GM19455 (cell line): ENCODE data around the gene SYT8.

Experiments
- ATAC-seq: cut with Tn5 transposase; IDR thresholded peaks from one replicate; pipeline ENCODE4 v1.9.1; 2021; ENCODE audit not compliant: unreplicated experiment

The SYT8 gene

DNA sequence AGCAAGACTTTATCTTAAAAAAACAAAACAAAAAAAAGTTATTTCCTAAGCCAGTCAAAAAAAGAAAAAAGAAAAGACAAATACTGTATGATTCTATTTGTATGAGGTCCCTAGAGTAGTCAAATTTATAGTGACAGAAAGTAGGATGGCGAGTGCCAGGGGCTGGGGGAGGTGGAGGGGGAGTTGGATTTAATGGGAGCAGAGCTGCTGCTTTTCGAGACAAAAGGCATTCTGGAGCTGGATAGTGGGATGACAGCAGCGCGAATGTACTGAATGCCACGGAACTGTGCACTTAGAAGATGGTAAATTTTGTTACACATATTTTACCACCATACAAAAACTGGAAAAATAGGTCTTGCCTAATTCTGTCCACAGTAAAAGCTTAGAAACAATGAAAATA is 17.8 kb upstream of the SYT8 start:
- ATAC-seq, result no peak

DNA sequence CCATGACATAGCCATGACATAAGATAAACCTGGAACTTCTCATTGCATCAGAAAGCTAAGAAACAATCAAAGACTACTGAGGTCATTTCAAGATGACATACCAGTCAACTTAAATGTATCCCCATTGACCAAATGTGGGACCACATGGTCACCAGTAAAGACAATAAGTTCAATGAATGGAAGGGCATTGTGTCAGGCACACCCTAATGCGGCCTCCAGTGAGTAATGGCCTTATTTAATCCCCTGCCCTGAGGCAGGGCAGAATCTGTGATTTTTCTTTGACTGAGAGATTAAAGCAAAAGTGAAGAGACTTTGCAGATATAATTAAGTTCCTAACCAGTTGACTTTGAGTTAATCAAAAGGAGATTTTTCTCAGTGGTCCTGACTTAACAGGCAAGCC is 17.3 kb upstream of the SYT8 start:
- no peak for ATAC-seq

DNA sequence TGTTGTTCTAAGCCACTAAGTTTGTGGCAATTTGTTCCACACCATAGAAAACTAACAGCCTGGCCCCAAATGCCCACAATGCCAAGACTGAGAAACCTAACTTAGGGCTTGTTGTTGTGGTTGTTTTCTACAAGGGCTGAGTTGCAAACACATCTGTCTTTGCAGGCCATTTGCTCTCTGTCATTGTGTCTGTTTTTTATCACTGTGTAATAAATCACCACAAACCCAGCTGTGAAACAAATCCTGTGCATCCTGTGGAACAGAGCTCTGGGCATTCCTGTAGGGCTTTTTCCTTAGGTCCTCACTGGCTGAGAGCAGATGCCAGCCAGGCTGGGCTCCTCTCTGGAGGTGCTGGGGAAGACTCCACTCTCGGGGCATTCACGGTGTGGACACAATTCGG is 15.7 kb upstream of the SYT8 start:
- ATAC-seq, result no peak

DNA sequence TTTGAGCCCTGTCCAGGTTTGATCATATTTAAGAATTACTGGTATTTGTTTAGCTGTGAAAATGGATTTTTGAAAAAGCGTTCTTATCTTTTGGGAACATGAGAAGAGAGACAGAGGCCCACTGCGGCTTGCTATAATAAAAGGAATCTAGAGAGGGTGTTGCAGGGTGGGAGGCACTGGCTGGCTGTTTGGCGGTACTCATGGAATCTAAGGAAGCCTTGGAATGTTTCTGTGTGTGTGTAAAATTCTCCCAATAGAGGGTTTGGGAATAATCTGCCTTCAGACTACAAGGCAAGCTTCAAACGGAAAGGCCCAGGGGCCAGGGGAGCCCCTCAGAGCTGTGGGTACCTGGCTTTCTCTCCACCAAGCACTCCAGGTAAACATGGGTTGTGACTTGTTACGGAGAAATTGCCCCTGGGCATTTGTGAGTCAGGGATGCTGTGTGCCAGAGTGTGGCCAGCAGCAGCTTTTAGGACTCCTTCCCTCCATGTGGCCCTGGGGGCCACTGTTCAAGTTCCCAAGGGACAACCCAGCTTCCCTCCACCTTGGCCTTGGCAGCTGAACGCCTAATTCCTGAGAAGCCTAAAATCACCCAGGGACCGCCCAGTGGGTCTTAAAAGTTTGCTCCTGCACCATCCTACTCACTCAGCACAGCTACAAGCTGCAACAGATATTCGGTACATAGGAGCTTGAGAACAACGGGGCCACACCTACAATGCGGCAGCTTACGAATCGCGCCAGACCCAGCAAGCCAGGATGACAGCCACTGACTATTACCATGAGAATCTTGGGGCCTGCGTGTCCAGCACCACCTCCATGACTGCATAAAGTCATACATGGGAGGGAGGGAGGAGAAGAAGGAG is 14.1 kb upstream of the SYT8 start:
- ATAC-seq, result no peak

DNA sequence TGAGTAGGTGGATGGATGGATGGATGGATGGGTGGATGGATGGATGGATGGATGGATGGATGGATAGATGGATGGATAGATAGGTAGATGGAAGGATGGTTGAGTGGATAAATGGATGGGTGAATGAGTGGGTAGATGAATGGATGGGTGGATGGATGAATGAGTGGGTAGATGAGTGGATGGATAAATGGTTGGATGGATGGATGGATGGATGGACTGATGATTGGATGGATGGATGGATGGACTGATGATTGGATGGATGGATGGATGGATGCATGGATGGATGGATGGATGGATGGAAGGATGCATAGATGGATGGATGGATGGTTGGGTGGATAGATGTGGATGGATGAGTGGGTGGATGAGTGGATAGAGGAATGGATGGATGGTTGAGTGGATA is 13.2 kb upstream of the SYT8 start:
- ATAC-seq, result no peak

DNA sequence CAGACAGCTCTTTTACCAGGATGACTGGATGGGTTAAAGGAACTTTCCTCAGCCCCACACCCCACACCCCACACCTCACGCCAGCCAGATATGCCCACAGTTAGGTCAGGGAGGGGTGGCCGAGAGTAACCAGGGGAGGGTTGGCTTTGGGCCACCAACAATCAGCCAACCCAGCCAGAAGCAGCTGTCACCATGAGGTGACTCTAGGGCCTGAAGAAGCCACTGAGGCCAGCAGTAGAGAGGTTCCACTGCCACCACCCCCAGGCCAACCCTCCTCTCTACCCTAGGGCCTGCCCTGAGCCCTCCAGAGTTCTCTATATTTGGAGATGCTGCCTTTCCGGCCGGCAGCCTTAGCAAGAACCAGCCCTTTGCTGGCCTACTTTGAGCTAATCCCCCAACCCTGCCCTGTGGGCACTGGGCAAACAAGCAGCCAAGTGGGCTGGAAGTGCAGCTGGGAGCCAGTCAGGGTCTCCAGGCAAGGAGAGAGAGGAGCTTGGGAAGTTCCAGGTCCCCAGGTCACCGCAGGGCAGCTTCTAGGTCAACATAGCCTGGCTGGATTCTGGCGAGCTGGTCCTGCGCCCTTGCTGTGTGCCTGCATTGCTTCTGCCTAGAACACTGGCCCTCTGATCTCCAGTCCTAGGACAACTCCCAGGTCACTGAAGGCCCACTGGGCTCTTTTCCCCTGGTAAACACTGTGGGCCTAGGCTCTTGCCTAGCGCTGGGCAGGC is 12.0 kb upstream of the SYT8 start:
- ATAC-seq, result no peak

DNA sequence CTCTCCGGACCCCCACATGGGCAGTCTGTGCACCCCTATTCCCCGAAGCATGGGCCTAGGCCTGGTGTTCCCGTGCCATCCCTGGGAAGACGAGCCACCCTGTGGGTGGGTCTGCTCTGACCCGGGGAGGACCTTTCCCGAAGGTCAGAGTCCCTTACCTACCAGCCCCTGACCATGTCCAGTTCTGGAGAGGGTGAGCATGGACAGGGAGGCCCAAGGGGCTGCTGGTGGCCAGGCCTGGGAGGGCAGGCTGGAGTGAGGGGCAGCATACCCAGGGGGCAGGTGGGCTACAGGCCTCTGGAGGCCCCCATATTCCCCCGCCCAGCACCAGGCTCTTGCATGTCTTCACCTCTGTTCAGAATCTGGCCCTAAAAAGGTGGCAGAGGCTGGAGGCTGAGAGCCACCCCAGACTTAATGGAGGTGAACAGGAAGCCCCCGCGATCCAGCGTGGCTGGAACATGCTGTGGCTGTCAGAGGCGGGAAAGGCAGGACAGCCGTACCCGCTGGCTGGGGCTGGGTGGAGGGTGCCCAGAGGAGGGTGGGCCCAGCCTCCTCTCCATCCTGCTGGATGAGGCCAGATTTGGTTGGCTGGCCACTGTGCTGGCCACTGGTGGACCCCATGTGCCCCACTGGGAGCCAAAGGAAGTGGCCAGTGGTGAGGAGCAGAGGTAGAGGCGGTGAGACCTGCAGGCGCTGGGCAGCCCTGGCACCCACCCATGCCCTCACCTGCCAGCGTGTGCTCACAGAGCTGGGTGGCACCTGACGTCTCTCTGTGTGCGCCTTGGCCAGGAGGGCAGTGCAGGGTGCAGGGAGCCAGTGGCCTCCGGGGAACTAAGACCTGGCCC is 11.2 kb upstream of the SYT8 start:
- no peak for ATAC-seq

DNA sequence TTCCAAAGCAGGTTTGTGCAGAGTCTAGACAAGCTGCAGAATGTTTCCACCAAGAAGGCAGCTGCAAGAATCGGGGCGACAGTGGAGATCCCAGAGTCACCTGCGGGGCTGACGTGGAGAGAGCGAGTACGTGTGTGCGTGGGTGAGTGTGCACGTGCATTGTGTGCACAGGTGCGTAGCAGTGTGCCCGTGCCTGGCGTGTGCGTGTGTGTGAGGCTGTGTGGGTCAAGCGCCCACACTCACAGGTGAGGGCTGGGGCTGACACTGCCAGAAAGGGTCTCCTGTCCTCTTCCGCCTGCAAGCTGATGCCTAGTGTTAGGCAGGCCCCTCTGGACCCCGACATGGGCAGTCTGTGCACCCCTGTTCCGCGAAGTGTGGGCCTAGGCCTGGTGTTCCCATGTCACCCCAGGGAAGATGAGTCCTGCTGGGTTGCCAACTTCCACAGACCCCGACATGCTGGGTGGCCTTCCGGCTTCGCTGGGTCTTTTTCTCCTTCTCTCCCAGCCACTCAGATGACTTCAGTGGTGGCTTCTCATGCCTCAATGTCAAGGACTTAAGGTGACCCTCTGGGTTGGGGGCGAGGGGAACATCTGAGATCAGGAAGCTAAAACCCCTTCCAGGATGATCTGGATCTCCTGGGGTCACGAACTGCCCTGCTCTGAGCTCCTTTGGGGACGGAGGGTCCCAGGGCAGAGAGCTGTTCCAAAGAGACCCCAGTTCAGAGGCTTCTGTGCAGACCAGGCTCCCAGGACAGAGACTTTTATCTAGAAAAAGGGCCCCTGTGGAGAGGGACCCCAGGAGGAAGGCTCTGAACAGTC is 10.4 kb upstream of the SYT8 start:
- no peak for ATAC-seq

DNA sequence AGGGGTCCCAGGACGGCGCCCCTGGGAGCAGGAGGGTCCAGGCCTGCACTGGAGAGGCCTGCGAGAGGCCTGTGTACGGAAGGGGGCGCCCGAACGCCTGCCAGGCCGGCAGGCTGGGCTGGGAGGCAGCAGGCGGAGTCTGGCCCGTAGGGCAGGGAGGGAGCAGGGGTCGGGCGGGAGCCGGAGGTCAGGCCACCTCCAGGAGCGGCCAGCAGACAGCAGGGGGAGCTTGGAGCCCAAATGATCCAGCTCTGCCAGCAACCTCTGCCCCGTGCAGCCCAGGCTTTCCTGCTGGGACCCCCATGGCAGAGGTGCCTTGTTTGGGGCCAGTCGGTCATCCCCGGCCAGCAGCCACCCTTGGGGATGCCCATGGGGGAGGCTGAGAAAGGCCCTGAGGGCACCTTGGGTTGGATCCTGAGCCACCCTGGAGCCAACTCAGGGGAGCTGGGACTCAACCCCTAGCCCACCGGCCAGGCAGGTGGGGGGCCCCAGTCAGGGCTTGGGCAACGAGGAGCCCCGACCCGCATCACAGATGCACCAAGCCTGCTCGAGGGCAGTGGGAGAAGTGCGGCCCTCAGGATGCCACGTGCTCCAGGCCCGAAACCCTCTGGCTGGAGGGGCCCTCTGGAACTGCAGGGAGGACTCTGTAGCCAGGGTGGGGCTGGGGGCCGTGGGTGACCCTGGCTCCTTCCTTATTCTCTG is 9.6 kb upstream of the SYT8 start:
- ATAC-seq, result no peak

DNA sequence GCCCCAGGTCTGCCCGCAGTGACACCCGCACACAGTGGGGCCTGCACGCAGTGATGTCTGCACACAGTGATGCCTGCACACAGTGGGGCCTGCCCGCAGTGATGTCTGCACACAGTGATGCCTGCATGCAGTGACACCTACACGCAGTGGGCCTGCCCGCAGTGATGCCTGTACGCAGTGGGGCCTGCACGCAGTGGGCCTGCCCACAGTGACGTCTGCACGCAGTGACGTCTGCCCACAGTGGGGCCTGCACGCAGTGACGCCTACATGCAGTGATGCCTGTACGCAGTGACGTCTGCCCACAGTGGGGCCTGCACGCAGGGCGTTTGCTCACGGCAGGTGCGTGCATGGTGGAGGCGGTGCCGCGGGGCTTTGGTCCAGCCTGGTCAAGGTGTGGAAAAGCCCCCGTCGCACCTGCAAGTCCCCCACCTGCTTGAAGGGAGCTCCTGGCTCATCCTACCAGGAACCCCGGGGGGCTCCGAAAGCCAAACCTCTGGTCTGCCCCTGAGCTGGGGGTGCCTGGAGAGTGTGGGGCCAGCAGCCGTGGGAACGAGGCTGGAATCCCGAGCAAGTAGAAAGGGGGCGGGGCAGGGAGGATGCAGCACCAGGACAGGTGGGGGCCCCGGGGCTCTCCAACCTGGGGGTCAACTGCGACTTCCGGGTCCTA is 8.9 kb upstream of the SYT8 start:
- no peak for ATAC-seq

DNA sequence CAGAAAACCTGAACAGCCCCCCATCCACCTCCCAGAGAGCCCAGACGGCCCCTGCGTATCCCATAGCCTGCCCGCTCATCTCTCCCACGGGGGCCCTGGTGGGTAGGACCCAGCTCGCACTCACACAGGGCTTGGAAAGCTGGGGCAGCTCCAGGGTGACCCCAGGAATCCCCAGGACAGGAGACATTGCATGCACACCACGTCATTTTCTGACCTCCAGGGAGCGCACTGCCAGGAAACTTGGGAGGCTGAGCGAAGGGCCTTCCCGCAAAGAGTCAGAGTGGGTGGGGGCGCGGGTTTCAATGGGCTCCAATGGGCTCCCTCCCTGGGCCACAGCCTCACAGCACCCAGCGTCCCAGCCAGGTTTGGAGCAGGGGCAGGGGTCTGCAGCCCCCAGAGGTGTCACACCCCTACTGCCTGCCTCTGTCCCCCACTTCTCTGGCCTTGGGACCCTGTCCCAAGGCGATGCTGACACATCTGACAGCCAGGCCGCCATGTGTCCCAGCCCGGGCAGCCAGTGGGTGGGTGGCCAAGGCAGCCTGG is 8.2 kb upstream of the SYT8 start:
- ATAC-seq, result no peak

DNA sequence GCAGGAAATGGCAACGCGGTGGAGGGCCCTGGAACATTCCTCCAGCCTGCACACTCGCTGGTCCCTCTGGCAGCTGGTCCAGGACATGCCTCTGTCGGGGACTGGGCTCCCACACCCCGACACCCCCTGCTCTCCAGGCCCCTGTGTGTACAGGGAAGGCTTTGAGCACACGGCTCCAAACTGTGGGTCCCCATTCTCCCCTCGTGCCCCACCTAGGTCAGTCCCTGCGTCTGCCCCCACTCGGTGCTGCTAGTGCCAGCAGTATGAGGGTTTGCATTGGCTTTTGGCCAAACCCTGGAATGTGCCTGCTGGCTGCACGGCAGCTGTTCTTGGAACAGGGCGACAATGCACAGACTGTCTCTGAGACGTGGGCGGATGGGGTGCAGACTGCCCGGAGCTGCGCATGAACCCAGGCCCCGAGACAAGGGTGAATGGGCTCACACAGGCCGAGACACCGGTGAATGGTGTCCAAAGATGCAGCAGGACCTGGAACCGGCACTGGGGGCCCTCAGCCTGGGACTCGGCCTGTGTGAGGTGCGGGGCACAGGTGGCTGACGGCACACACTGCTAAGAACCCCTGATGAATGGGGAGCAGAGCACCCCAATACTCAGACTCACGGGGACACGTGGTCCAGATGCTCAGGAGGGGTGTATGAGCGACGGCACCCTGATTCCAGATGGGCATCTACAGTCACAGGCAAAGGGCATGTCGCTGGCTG is 7.5 kb upstream of the SYT8 start:
- no peak for ATAC-seq

DNA sequence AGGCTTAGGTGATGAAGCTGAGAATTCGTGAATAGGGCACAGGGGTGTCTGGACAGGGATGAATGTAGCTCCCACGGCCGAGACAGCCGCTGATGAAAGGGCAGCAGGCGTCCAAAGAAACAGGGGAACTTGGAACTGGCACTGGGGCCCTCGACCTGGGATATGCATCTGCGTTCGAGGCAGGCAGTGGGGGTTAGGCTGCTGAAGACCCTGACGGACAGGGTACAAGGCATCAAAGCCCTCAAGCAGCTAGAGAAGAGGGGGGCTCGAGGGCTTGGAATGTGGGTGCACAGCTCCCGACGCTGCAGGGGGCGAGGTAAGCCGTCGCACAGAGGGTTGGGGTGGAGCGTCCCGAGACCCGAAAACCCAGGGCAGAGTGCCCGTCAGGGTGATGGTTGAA is 6.9 kb upstream of the SYT8 start:
- no peak for ATAC-seq

DNA sequence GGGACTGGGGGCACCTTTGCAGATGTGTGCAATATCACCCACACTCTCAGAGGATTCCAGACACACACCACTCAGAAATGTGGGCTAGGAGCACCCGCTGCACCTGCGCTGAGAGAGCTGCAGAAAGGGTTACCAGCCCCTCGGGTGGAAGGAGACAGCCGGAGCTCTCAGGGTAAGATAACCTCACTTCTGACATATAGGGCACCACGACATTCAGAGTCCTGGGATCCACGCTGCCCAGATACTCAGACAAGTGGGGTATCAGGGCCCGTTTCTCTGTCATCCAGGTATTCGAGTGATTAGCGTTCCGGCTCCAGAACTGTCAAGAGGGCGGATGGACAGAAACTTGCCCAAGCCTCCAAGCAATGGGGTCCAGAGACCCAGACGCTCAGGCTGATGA is 6.2 kb upstream of the SYT8 start:
- no peak for ATAC-seq

DNA sequence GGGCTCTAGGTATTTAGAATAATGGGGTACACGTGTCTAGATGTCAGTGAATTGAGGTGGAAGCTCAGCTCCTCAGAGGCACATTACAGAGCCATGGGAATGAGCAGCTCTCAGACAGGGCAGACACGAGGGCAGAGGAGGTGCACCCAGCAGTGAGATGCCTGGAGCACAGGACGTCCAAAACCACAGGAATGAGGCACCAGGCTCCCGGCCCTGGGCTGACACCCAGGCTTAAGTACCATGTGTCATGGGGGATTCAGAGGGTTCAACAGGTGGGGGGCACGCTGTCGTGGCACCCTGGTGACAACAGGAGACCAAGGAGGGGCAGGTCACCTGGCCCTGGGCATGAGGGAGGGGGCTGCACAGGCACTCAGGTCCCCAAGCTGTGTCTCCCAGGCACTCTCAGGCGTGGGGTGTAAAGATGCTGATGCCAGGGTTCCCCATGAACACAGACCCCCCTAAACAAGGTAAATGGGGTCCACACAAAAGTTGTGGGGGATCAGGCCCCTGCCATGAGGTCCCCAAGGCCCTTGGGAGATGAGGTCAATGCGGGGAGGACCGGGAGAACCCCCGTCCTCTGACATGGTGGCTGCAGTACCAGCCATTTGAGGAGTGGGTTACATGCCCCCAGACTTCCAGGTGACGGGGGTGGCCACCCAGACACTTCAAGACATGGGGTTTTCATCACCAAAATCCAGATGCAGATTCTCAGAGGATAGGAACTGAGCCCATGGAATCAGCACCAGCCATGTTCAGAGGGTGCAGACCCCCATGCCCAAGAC is 5.6 kb upstream of the SYT8 start:
- ATAC-seq, result no peak

DNA sequence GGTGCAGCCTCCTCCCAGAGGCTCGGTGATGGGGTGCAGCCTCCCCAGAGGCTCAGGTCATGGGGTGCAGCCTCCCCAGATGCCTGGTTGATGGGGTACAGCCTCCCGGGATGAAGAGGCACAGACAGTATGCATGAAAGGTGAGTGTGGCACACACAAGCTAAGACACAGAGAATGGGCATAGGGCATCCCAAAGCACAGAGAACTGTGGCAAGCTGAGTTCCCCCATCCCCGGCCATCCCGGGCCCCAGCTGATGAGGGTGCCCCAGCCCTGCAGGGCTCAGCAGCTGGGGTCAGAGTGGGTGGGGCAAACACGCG is 4.8 kb upstream of the SYT8 start:
- ATAC-seq, result no peak

DNA sequence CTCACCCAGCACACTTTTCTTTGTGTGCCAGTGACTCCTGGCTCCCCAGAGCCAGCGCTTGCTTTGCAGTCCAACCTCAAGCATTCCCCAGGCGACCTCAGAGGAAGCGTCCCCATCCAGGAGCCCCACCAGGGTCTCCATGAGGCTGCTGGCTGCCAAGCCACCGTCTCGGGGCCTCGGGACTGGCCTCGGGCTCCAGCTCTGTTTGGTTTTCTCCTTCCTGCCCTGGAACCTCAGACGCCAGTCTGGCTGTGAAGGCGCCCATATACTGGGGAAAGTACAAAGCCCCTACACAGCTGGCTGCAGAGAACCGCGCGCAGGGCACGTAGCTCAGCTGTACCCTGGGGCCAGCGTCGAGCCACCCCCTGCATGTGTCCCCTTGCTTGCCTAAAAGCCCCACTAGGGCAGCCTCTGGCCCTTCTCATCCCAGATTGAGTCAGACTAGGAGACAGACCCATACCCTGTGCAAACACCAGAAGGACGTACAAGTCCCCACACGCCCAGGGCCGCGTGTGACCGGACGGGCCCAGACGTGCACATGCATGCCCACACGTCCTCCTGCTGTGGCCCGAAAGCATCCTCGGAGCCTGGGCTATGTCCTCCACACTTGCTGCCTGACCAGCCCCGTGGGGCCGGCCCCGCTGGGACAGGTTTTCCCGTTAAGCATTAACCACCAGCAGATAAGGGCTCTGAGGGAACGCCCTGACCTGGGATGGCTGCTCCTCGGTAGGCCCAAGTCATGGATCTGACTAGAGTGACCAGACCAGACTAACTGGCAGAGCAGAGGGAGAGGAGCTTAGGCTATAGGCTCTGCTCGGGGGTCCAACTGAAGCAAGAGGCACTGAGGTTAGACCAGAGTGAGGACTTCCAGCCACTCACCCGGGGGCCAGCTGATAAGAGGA is 4.2 kb upstream of the SYT8 start:
- ATAC-seq, result no peak
